ENCODE data around the gene DDX24. TPM values are rescaled to one million over a fixed set of nuclear protein-coding genes. Genes with fewer than 3 reads are reported as not detected.

DDX24 gene
- total RNA-seq, 1 donor from 2014 or later, result 149 TPM

- Mint-ChIP-seq H3K4me1 (ENCODE audit: low read depth) (peaks cover 6% of the 10 kb centered on the region), H3K9me3 (ENCODE audit: low read depth) (no peaks in the 10 kb centered on the region), H3K36me3 (ENCODE audit: low read depth) (no peaks in the 10 kb centered on the region), H3K27me3 (ENCODE audit: low read depth) (no peaks in the 10 kb centered on the region), H3K27ac (ENCODE audit: unreplicated experiment) (no peak overlapping the region), H3K4me3 (ENCODE audit: unreplicated experiment) (no peak overlapping the region)
- DNase-seq (ENCODE audit: low spot score), result no peak
- TF ChIP-seq CTCF (IDR thresholded peaks at IDR 0.05), result no peak
Measured at GRCh38 chr14:94030571-94030970, 50.4 kb downstream of the DDX24 start.

- Mint-ChIP-seq H3K4me1 (ENCODE audit: low read depth) (peaks cover 6% of the 10 kb centered on the region), H3K27ac (ENCODE audit: unreplicated experiment) (no peak overlapping the region), H3K36me3 (ENCODE audit: low read depth) (no peaks in the 10 kb centered on the region), H3K27me3 (ENCODE audit: low read depth) (no peaks in the 10 kb centered on the region), H3K9me3 (ENCODE audit: low read depth) (no peaks in the 10 kb centered on the region), H3K4me3 (ENCODE audit: unreplicated experiment) (no peak overlapping the region)
- DNase-seq (ENCODE audit: low spot score), result no peak
- TF ChIP-seq CTCF (IDR thresholded peaks at IDR 0.05), result no peak
Measured at GRCh38 chr14:94029671-94030203, 51.3 kb downstream of the DDX24 start.

GRCh38 chr14:94029265-94029664, 51.7 kb downstream of the DDX24 start:
- no peaks in the 10 kb centered on the region for H3K36me3 Mint-ChIP-seq (ENCODE audit: low read depth)
- peaks cover 6% of the 10 kb centered on the region for H3K4me1 Mint-ChIP-seq (ENCODE audit: low read depth)
- H3K9me3 Mint-ChIP-seq (ENCODE audit: low read depth), result no peaks in the 10 kb centered on the region
- DNase-seq (ENCODE audit: low spot score), result no peak
- H3K27ac Mint-ChIP-seq (ENCODE audit: unreplicated experiment), result no peak overlapping the region
- H3K4me3 Mint-ChIP-seq (ENCODE audit: unreplicated experiment), result no peak overlapping the region
- no peaks in the 10 kb centered on the region for H3K27me3 Mint-ChIP-seq (ENCODE audit: low read depth)
- no peak for TF ChIP-seq CTCF (IDR thresholded peaks at IDR 0.05)

GRCh38 chr14:94028450-94028826, 52.6 kb downstream of the DDX24 start:
- H3K4me3 Mint-ChIP-seq (ENCODE audit: unreplicated experiment), result no peak overlapping the region
- DNase-seq (ENCODE audit: low spot score), result no peak
- H3K4me1 Mint-ChIP-seq (ENCODE audit: low read depth), result peaks cover 6% of the 10 kb centered on the region
- no peaks in the 10 kb centered on the region for H3K9me3 Mint-ChIP-seq (ENCODE audit: low read depth)
- H3K27me3 Mint-ChIP-seq (ENCODE audit: low read depth), result no peaks in the 10 kb centered on the region
- no peak for TF ChIP-seq CTCF (IDR thresholded peaks at IDR 0.05)
- H3K36me3 Mint-ChIP-seq (ENCODE audit: low read depth), result no peaks in the 10 kb centered on the region
- H3K27ac Mint-ChIP-seq (ENCODE audit: unreplicated experiment), result no peak overlapping the region

GRCh38 chr14:94027566-94028449, 53.2 kb downstream of the DDX24 start:
- no peaks in the 10 kb centered on the region for H3K36me3 Mint-ChIP-seq (ENCODE audit: low read depth)
- H3K4me1 Mint-ChIP-seq (ENCODE audit: low read depth), result peaks cover 6% of the 10 kb centered on the region
- no peaks in the 10 kb centered on the region for H3K9me3 Mint-ChIP-seq (ENCODE audit: low read depth)
- no peak overlapping the region for H3K27ac Mint-ChIP-seq (ENCODE audit: unreplicated experiment)
- H3K4me3 Mint-ChIP-seq (ENCODE audit: unreplicated experiment), result peak overlapping the region; percentile 23
- no peak for TF ChIP-seq CTCF (IDR thresholded peaks at IDR 0.05)
- no peaks in the 10 kb centered on the region for H3K27me3 Mint-ChIP-seq (ENCODE audit: low read depth)
- no peak for DNase-seq (ENCODE audit: low spot score)

Data from chondrocyte (in vitro differentiated cells).